GM04504 (cell line): ENCODE results near the gene TFEB.

Experiments
- DNase-seq: peaks from one replicate; pipeline ENCODE4 v3.0.0-alpha.2; 2012; ENCODE audit warnings: low read depth

The TFEB gene

GRCh38 chr6:41736800-41737555, 1.6 kb upstream of the TFEB start:
- DNase-seq: no peak

GRCh38 chr6:41736186-41736733, 852 bp upstream of the TFEB start:
- DNase-seq: no peak

DNA sequence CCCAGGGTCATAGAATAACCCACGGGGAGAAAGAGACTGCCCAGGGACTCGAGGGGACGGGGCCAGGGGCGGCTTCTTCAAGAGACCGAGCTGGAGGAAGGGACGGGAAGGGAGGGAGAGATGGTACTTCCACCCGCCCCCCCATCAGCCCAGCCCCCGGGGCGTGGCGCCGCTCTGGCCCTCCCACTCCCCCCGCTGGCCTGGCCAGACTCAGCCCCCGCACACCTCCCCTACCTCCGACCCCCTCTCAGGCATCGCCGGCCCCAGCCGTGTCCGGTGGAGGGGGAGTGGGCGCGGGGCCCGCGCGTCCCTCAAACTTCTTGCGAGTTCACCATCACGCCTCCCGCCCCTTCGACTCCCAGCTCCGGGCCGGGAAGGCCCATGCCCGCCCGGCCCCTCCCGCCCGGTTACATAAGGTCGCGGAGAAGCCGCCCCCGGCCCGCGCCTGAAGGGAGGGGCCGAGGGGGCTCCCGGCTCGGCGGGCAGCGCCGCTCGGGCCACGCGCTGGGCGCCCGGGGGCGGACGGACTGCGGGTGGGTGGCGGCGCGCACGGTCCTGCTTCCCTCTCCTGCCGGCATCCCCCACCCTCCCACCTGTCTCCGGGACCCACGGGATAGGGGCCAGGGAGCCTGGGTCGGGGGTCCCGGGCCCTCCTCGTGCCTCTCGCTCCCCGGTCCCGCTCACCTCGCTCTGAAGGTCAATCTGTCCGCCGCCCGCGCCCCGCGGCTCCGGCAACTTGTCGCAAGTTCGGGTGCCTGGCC, 562 bp downstream of the TFEB start:
- DNase-seq: peak; percentile 38

- peak; percentile 29 for DNase-seq
These were observed 1.4 kb downstream of the TFEB start for GRCh38 chr6:41733707-41734665.

- DNase-seq: no peak
These were observed 2.1 kb downstream of the TFEB start for GRCh38 chr6:41733360-41733706.

- no peak for DNase-seq
These were observed 2.6 kb downstream of the TFEB start for GRCh38 chr6:41732591-41733359.

GRCh38 chr6:41732149-41732548, 3.3 kb downstream of the TFEB start:
- DNase-seq: no peak

DNA sequence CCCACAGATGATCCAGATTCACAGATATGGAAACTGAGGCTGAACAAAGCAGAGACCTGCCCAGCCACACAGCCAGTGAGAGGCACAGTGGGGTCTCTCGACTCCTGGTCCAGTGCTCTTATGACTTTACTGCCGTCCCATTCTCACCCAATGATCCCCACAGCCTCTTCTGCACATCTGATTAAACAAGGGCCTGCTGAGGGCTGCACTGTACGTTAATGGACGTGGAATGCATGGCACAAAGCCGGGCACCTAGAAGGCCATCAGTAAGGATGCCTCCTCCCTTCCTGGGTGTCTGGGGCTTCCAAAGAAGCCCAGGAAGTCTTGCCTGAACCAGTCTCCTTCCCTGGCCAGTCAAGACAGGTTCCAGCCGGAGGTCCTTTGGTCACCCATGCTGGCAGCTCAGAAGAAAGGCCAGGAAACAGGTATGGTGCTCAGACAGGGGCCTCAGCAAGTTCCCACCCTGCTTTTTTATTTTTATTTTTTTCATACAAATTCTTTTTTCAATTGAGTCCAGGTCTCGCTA, 3.8 kb downstream of the TFEB start:
- DNase-seq: no peak

- DNase-seq: no peak
These were observed 4.6 kb downstream of the TFEB start for GRCh38 chr6:41730531-41731436.

- no peak for DNase-seq
These were observed 5.8 kb downstream of the TFEB start for GRCh38 chr6:41729624-41730023.

- DNase-seq: no peak
These were observed 6.5 kb downstream of the TFEB start for GRCh38 chr6:41728954-41729353.

- DNase-seq: no peak
These were observed 7.1 kb downstream of the TFEB start for GRCh38 chr6:41728073-41728936.

DNA sequence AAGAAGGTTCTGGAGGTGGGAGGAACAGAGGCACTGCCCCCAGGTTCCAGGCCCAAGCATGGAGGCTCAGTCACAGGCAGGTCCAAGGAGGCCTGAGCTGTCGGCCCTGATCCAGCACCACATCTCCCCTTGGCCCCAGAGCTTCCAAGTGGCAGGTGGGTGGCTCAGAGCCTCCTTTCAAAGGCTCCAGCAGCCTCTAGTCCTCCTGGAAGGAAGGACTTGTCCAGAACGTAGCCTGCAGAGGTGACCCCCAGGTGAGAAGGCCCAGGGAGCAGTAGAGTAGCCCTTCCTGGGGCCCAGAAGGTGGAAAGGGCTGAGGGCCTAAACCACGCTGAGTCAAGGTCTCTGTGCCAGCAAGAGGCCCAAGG, 7.7 kb downstream of the TFEB start:
- no peak for DNase-seq

DNA sequence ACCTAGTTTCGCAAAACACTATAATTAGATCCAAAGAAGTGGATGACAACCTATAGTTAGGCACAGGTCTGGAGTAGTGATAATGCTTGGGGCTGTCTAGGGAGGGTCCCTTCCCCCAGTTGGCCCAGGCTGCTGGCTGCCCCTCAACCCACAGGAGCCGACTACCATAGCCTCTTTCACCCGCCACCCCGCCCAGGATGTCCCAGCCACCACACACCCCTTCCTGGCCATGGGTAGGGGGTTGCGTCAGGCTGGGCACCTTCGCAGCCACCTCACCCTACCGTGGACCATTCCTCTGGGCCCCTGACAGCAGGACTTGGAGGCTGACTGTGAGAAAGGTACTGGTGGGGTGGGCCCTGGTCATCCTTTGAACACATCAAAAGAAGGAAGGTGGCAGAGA, 8.5 kb downstream of the TFEB start:
- no peak for DNase-seq

DNA sequence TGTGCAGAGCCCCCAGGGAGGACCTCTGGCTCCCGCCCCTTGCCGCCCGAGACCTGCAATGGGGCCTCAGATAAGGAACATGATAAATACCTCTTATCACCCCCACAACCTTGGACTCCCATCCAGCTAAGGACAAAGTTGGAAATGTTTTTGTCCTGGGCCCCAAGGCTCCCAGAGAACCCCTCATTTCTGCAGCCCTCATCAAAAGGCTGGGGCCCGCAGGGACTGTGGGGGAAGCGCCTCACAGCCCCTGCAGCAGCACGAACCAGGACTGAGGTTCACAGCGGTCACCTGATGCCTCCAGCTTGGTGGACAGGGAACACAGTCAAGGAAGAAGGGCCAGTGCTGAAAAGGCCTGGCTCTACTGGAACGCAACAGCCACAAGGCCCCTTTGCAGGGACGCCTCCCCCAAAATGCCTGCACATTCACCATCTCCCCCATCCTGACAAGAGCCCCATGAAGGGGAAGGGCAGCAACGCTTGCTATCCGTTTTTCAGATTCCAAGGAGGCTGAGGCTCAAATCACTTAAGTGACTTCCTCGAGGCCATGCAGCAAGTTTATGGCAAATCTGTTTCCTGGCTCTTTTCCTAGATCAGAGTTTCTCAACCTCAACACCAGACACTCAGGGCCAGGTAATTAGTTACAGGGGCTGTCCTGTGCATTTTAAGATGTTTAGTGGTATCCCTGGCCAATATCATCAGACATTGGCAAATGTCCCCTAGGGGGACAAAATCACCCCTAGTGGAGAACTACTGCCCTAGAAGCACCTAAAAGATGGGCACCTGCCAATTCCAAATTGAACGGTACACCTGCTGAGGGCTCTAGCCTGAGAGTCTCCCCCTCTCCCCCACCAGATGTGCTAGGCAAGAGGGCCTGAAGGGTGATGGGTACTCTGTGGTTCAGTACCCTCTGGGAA, 10.6 kb downstream of the TFEB start:
- no peak for DNase-seq

GRCh38 chr6:41724228-41724580, 11.2 kb downstream of the TFEB start:
- DNase-seq: no peak

- DNase-seq: peak; percentile 84
These were observed 11.7 kb downstream of the TFEB start for GRCh38 chr6:41723530-41724227.
